CD4-positive, alpha-beta memory T cell (primary cell): ENCODE results near the gene LRRC36. TPM values are rescaled to one million over a fixed set of nuclear protein-coding genes. Genes with fewer than 3 reads are reported as not detected.

Source experiments
- CTCF ChIA-PET: fragments of 350-600 bp; sonication (Branson Sonifier 250); formaldehyde crosslinking; loops from one replicate; lab custom pipeline; 2021; ENCODE audit warnings: inconsistent platforms; ENCODE audit not compliant: partially characterized antibody; lab: Charles Lee
- POLR2A ChIA-PET: fragments of 350-600 bp; sonication (Branson Sonifier 250); formaldehyde crosslinking; loops from one replicate; lab custom pipeline; 2021; ENCODE audit not compliant: partially characterized antibody; lab: Charles Lee
- DNase-seq, 5 donors: peaks; one replicate each; pipeline versions ENCODE4 v3.0.0 to v3.0.0-alpha.2; 2020 to 2022; ENCODE audit warnings: mixed read lengths in 1 of 5
- H3K27ac ChIP-seq: one replicate; pipeline ENCODE4 v1.7.0; 2013; ENCODE audit warnings: low read depth, low read length
- H3K27me3 ChIP-seq: 2 replicates; pipeline ENCODE4 v1.7.0; 2013; ENCODE audit warnings: mild to moderate bottlenecking, low read length, moderate library complexity; ENCODE audit not compliant: insufficient read depth
- H3K36me3 ChIP-seq: 2 replicates; pipeline ENCODE4 v1.7.0; 2013; ENCODE audit warnings: mild to moderate bottlenecking, low read length, moderate library complexity; ENCODE audit not compliant: insufficient read depth
- H3K4me1 ChIP-seq: 2 replicates; pipeline ENCODE4 v1.7.0; 2013; ENCODE audit warnings: mild to moderate bottlenecking, low read length, moderate library complexity; ENCODE audit not compliant: insufficient read depth
- H3K4me3 ChIP-seq, 2 donors: one replicate each; pipeline ENCODE4 v1.7.0; 2013; ENCODE audit warnings: low read length in 2 of 2, mild to moderate bottlenecking in 1 of 2
- H3K9me3 ChIP-seq, 2 donors: one replicate each; pipeline ENCODE4 v1.7.0; 2013; ENCODE audit warnings: low read length in 2 of 2, control low read depth in 1 of 2; ENCODE audit not compliant: control insufficient read depth in 1 of 2
- H3K27ac Mint-ChIP-seq, 7 donors: one replicate each; pipeline ENCODE4 v1.8.0; 2020 to 2021; ENCODE audit warnings: mixed read lengths in 7 of 7, mild to moderate bottlenecking in 6 of 7, inconsistent platforms in 3 of 7, moderate library complexity in 3 of 7
- H3K27me3 Mint-ChIP-seq, 2 donors: one replicate each; pipeline ENCODE4 v1.8.0; 2020 to 2021; ENCODE audit warnings: mixed read lengths in 2 of 2
- H3K36me3 Mint-ChIP-seq, 2 donors: one replicate each; pipeline ENCODE4 v1.8.0; 2020 to 2021; ENCODE audit warnings: mixed read lengths in 2 of 2, inconsistent platforms in 1 of 2, mild to moderate bottlenecking in 1 of 2
- H3K4me1 Mint-ChIP-seq, 4 donors: one replicate each; pipeline ENCODE4 v1.8.0; 2020 to 2021; ENCODE audit warnings: mixed read lengths in 4 of 4, mild to moderate bottlenecking in 1 of 4
- H3K4me3 Mint-ChIP-seq, 8 donors: one replicate each; pipeline ENCODE4 v1.8.0; 2020 to 2021; ENCODE audit warnings: mixed read lengths in 8 of 8, mild to moderate bottlenecking in 7 of 8, moderate library complexity in 6 of 8, inconsistent platforms in 3 of 8
- H3K9me3 Mint-ChIP-seq, 8 donors: one replicate each; pipeline ENCODE4 v1.8.0; 2020 to 2021; ENCODE audit warnings: mixed read lengths in 8 of 8, mild to moderate bottlenecking in 5 of 8, inconsistent platforms in 3 of 8, moderate library complexity in 1 of 8
- intact Hi-C: fragments of 100-400 bp; cut with micrococcal nuclease; formaldehyde crosslinking; loops from one replicate; pipeline ENCODE4 v1.15.1; 2023
- polyA plus RNA-seq, 2 donors: library from polyadenylated mRNA; unstranded; fragments of 300-500 nt; fragmentation: Illumina TruSeq; gene quantifications; one replicate each; pipeline ENCODE4 v1.2.3, GENCODE V29; 2021
- total RNA-seq, 2 experiments: library from RNA; stranded (reverse); gene quantifications; one replicate each; pipeline ENCODE4 v1.2.3, GENCODE V29; 2021

LRRC36 gene
- total and polyA plus RNA-seq, 4 experiments from 2014 or later: not detected

DNA sequence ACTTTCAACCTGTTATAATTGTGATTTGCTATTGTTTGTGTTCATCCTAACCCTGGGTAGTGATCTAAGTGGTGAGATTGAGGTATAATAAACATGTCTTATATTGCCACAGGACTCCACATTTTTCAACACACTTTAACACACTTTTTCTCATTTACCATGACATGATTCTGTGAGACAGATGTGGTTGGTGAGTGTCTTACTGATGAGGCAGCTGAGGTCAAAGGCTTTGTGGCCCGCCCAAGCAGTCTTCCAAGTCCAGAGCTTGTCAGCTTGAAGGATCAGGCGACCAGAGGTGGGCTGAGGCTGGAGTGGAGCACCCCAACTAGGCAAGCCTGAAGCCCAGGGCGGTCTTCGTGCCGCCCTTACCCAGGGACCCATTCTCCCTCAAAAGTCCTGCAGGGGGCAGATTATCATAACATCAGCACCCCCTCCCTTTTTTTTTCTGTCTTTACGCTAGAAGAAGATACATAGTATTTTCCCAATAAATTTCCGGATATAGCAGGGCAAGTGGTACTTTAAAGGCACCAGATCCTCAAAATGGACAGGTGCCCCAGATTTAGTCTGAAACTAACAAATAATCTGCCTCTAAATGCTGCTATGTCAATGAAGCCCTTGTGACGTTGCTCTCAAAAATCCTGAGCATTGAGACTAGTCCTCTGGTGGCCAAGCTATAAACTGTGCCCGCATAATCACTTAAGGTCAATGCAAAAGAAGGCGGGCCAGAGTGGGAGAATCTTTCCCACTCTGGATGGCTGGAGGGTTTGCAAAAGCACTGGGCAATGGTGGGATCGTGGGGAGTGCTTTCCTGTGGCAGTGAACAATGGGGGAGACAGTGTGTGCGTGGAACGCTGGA lies 21.2 kb upstream of the LRRC36 start:
- ChIA-PET POLR2A (no interaction called here), CTCF (no interaction called here)
- H3K4me1 ChIP-seq: no peaks in the 10 kb centered on the region
- Mint-ChIP-seq H3K9me3 (no peaks in the 10 kb centered on the region), H3K36me3 (no peaks in the 10 kb centered on the region), H3K27ac (no peak overlapping the region), H3K27me3 (peaks cover 3 to 5% of the 10 kb centered on the region in 2 donors), H3K4me3 (no peak overlapping the region), H3K4me1 (no peaks in the 10 kb centered on the region)
- H3K9me3 ChIP-seq: no peaks in the 10 kb centered on the region
- H3K27ac ChIP-seq: no peak overlapping the region
- H3K4me3 ChIP-seq: no peak overlapping the region
- no peaks in the 10 kb centered on the region for H3K36me3 ChIP-seq
- no peaks in the 10 kb centered on the region for H3K27me3 ChIP-seq
- intact Hi-C loops: no loop called here
- DNase-seq: no peak

DNA sequence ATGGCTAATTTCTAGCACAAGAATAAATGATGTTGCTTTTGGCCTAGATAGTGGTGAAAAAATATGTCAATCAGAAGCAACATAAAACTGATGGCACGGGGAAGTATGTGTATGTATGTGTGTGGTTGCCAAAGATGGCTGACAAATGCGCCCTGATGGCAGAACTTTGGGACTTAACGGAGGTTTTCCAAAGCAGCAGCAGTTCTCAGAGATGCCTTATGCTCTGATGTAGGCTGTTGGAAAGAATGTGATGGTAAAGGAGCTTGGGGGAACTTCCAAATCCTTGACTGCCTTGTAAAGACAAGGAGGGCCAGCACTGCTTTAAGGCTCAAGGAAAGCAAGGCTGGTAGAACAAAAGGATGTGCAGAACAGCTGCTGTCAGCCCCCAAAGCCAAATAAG lies 16.1 kb upstream of the LRRC36 start:
- ChIA-PET CTCF (no interaction called here), POLR2A (no interaction called here)
- no peak for DNase-seq
- intact Hi-C loops: no loop called here
- Histone ChIP-seq H3K27me3 (no peaks in the 10 kb centered on the region), H3K4me3 (no peak overlapping the region), H3K27ac (no peak overlapping the region), H3K36me3 (no peaks in the 10 kb centered on the region), H3K9me3 (no peaks in the 10 kb centered on the region), H3K4me1 (no peaks in the 10 kb centered on the region)
- Mint-ChIP-seq H3K27me3 (peaks cover 0 to 2% of the 10 kb centered on the region in 2 donors), H3K27ac (peak overlapping the region in 1 of 7 donors; percentile 1), H3K4me3 (no peak overlapping the region), H3K9me3 (no peaks in the 10 kb centered on the region), H3K4me1 (peaks cover 0 to 5% (median 2%) of the 10 kb centered on the region in 4 donors), H3K36me3 (no peaks in the 10 kb centered on the region)

DNA sequence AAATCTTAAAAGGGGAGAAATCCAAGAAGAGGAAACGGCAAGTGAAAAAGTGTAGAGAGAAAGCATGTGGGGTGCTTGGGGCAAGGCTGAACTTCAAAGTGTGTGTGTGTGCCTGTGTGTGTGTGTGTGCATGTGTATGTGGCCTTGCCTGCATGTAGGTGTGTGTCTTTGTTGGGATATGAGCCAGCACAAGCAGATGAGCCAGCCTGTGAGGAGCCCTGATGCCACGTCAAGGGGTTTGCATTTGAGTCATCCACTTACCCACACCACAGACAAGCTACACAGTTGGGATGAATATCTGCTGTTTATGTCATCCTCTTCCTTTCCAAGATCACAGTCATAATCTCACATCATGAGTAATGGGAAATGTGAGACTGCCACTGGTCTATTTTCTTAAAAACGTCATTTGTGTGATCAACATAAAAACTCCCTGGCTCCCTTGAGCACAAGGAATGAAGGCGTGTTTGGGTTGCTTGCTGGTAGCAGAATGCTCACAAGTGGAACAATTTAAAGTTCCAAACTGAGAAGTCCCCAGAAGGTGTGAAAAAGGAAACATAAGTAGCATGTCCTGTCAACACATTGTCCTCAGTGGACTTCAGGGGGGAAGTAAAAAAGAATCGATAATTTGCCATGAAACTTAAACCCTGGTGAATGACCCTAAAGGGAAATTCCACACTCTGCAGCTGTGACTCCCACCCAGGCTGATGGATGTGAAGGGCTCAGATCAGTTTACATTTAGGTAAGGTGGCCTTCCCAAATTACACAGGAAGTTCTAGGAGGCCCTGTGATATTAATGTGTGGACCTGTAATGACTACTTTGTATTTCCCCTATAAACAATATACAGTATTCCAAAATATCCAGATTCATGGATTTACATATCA lies 14.8 kb upstream of the LRRC36 start:
- H3K27me3 Mint-ChIP-seq: peaks cover 1 to 5% of the 10 kb centered on the region in 2 donors
- no peaks in the 10 kb centered on the region for H3K36me3 ChIP-seq
- intact Hi-C loops: no loop called here
- CTCF ChIA-PET: no interaction called here
- no peaks in the 10 kb centered on the region for H3K4me1 ChIP-seq
- peak in 2 of 5 donors; percentile 6 to 57 for DNase-seq
- H3K9me3 Mint-ChIP-seq: no peaks in the 10 kb centered on the region
- no peak overlapping the region for H3K4me3 Mint-ChIP-seq
- no peak overlapping the region for H3K27ac ChIP-seq
- H3K36me3 Mint-ChIP-seq: no peaks in the 10 kb centered on the region
- H3K4me1 Mint-ChIP-seq: peaks cover 0 to 5% (median 2%) of the 10 kb centered on the region in 4 donors
- H3K4me3 ChIP-seq: no peak overlapping the region
- POLR2A ChIA-PET: no interaction called here
- no peaks in the 10 kb centered on the region for H3K9me3 ChIP-seq
- H3K27me3 ChIP-seq: no peaks in the 10 kb centered on the region
- no peak overlapping the region for H3K27ac Mint-ChIP-seq

DNA sequence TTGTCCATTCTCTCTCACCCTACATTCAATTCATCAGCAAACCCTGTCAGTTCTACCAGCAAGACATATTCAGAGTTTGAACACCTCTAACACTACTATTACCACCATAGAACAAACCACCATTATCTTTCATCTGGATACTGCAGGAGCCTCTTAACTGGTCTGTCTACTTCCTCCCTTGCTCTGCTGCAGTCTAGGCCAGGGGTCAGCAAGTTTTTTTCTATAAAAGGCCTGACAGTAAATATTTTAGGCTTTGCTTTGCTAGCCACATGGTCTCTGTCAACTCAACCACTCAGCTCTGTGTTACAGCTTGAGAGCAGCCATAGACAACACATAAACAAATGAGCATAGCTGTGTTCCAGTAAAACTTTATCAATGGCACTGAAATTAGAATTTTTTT lies 13.9 kb upstream of the LRRC36 start:
- H3K27me3 Mint-ChIP-seq: peaks cover 3 to 5% of the 10 kb centered on the region in 2 donors
- no peaks in the 10 kb centered on the region for H3K4me1 ChIP-seq
- no peak overlapping the region for H3K27ac Mint-ChIP-seq
- ChIA-PET POLR2A (no interaction called here), CTCF (interaction anchor here (1.0 kb wide), 1 partner anchor 13 kb away, joined by 3 read pairs; no protein-coding TSS in a partner anchor)
- no peak for DNase-seq
- no peaks in the 10 kb centered on the region for H3K9me3 Mint-ChIP-seq
- no peaks in the 10 kb centered on the region for H3K36me3 Mint-ChIP-seq
- no peak overlapping the region for H3K27ac ChIP-seq
- no peaks in the 10 kb centered on the region for H3K9me3 ChIP-seq
- no peak overlapping the region for H3K4me3 Mint-ChIP-seq
- no peaks in the 10 kb centered on the region for H3K36me3 ChIP-seq
- intact Hi-C loops: no loop called here
- peaks cover 0 to 5% (median 2%) of the 10 kb centered on the region in 4 donors for H3K4me1 Mint-ChIP-seq
- H3K27me3 ChIP-seq: no peaks in the 10 kb centered on the region
- no peak overlapping the region for H3K4me3 ChIP-seq

DNA sequence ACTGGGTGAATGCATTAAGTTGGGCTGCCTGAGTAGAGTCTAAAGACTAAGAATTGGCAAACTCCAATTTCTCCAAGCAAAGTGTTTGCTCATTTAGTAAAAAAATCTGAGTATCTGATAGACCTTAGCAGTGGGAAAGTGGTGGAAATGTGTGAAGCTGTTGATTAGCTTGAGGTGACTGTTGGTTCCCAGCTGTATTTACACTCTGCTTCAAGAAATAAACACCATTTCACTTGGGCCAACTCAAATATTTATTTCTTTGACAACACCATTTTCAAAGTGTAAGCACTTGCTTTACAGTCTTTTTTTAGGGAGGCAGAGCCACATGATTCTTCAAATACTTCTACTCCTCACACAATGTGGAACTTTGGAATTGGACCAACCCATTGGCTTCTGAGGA lies 8.8 kb upstream of the LRRC36 start:
- ChIA-PET POLR2A (no interaction called here), CTCF (no interaction called here)

DNA sequence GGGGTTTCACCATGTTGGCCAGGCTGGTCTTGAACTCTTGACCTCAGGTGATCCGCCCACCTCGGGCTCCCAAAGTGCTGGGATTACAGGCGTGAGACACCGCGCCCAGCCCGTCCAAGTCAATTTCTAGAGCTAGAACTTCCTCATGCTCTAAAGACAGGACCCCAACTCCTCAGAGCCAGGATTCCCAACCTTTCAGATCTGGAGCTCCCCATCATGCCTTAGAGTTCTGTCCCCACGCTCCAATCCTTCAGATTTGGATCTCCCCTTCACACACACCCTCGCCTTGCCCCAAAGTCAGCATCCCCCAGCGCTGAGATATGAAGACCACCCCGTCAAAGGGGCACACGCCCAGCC lies 522 bp upstream of the LRRC36 start:
- no peak for DNase-seq
- H3K36me3 Mint-ChIP-seq: no peaks in the 10 kb centered on the region
- H3K4me1 Mint-ChIP-seq: peaks cover 6 to 11% (median 9%) of the 10 kb centered on the region in 4 donors
- H3K27ac Mint-ChIP-seq: peak overlapping the region in 3 of 7 donors; percentile 28 to 70 (median 56)
- peaks cover 34 to 41% of the 10 kb centered on the region in 2 donors for H3K27me3 Mint-ChIP-seq
- H3K27ac ChIP-seq: no peak overlapping the region
- CTCF ChIA-PET: interaction anchor here (1.6 kb wide), 1 partner anchor 13 kb away, joined by 3 read pairs; no protein-coding TSS in a partner anchor
- H3K27me3 ChIP-seq: peaks cover 22% of the 10 kb centered on the region
- intact Hi-C loops: no loop called here
- POLR2A ChIA-PET: no interaction called here
- H3K9me3 ChIP-seq: no peaks in the 10 kb centered on the region
- H3K4me3 Mint-ChIP-seq: peak overlapping the region; percentile 60 to 86 (median 78)
- H3K36me3 ChIP-seq: no peaks in the 10 kb centered on the region
- H3K9me3 Mint-ChIP-seq: peaks cover 0 to 4% (median 0%) of the 10 kb centered on the region in 8 donors
- H3K4me3 ChIP-seq: peak overlapping the region in 1 of 2 donors; percentile 43
- H3K4me1 ChIP-seq: peaks cover 6% of the 10 kb centered on the region

More for the DNA sequence above, 8.8 kb upstream of the LRRC36 start:
- H3K4me3 Mint-ChIP-seq: no peak overlapping the region
- no peaks in the 10 kb centered on the region for H3K9me3 ChIP-seq
- H3K4me1 ChIP-seq: no peaks in the 10 kb centered on the region
- no peaks in the 10 kb centered on the region for H3K4me1 Mint-ChIP-seq
- peaks cover 5% of the 10 kb centered on the region for H3K27me3 ChIP-seq
- no peak overlapping the region for H3K4me3 ChIP-seq
- H3K9me3 Mint-ChIP-seq: no peaks in the 10 kb centered on the region
- intact Hi-C loops: no loop called here
- H3K27ac ChIP-seq: no peak overlapping the region
- H3K36me3 ChIP-seq: no peaks in the 10 kb centered on the region
- DNase-seq: no peak
- no peaks in the 10 kb centered on the region for H3K36me3 Mint-ChIP-seq
- H3K27me3 Mint-ChIP-seq: peaks cover 26 to 28% of the 10 kb centered on the region in 2 donors
- no peak overlapping the region for H3K27ac Mint-ChIP-seq

DNA sequence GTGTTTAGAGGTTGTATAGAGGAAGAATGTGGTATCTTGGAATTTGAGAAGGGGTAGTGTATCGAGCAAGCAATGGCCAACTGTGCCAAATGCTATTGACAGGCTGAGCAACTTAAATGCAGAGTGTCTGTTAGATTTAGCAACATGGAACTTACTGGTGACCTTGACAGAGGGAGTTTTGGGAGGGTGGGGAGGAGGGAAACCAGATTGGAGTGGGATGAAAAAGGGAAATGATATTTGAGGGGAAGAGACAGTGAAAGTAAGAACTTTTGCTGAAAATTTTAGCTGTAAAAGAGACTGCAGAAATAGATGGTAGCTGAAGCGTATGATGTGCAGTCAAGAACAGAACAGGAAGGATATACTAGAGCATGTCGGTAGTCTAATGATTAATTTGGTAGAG lies 1.1 kb downstream of the LRRC36 start:
- H3K4me1 ChIP-seq: peaks cover 6% of the 10 kb centered on the region
- peak overlapping the region in 1 of 7 donors; percentile 29 for H3K27ac Mint-ChIP-seq
- POLR2A ChIA-PET: no interaction called here

More for the DNA sequence above, 1.1 kb downstream of the LRRC36 start:
- no peaks in the 10 kb centered on the region for H3K36me3 Mint-ChIP-seq
- Histone ChIP-seq H3K9me3 (no peaks in the 10 kb centered on the region), H3K27ac (no peak overlapping the region), H3K27me3 (peaks cover 19% of the 10 kb centered on the region), H3K4me3 (no peak overlapping the region), H3K36me3 (no peaks in the 10 kb centered on the region)
- H3K9me3 Mint-ChIP-seq: peaks cover 0 to 4% (median 0%) of the 10 kb centered on the region in 8 donors
- intact Hi-C loops: no loop called here
- CTCF ChIA-PET: no interaction called here
- peaks cover 6 to 11% (median 9%) of the 10 kb centered on the region in 4 donors for H3K4me1 Mint-ChIP-seq
- peaks cover 24 to 34% of the 10 kb centered on the region in 2 donors for H3K27me3 Mint-ChIP-seq
- no peak for DNase-seq
- peak overlapping the region in 2 of 8 donors; percentile 7 to 36 for H3K4me3 Mint-ChIP-seq
